ENCODE measurements around the gene SETD7.

The SETD7 gene

GRCh38 chr4:139461022-139461628, 94.9 kb downstream of the SETD7 start:
- no peaks in the 10 kb centered on the region for H3K27me3 ChIP-seq
- H3K9me3 ChIP-seq, result no peaks in the 10 kb centered on the region
- intact Hi-C loops (cut with DNase I; ENCODE audit: low total_unique reads), result no loop called here
- H3K27ac ChIP-seq, result peak overlapping the region; percentile 38 to 43
- peak in 1 of 2 donors; percentile 73 for DNase-seq
- no peaks in the 10 kb centered on the region for H3K36me3 ChIP-seq
- H3K4me3 ChIP-seq, result no peak overlapping the region
- TF ChIP-seq CTCF (IDR thresholded peaks at IDR 0.05), result no peak
- peaks cover 4 to 79% (median 24%) of the 10 kb centered on the region in 4 donors for H3K4me1 ChIP-seq

- peak overlapping the region in 1 of 2 donors; percentile 43 for H3K27ac ChIP-seq
- intact Hi-C loops (cut with DNase I; ENCODE audit: low total_unique reads), result no loop called here
- no peak for DNase-seq
- peaks cover 4 to 83% (median 26%) of the 10 kb centered on the region in 4 donors for H3K4me1 ChIP-seq
- no peaks in the 10 kb centered on the region for H3K36me3 ChIP-seq
- no peak overlapping the region for H3K4me3 ChIP-seq
- no peaks in the 10 kb centered on the region for H3K27me3 ChIP-seq
- no peaks in the 10 kb centered on the region for H3K9me3 ChIP-seq
- no peak for TF ChIP-seq CTCF (IDR thresholded peaks at IDR 0.05)
These were observed 95.5 kb downstream of the SETD7 start for GRCh38 chr4:139460565-139460964.

GRCh38 chr4:139458999-139459398, 97.0 kb downstream of the SETD7 start:
- no peak for TF ChIP-seq CTCF (IDR thresholded peaks at IDR 0.05)
- intact Hi-C loops (cut with DNase I; ENCODE audit: low total_unique reads), result no loop called here

GRCh38 chr4:139458543-139458942, 97.5 kb downstream of the SETD7 start:
- Histone ChIP-seq H3K27me3 (no peaks in the 10 kb centered on the region), H3K4me1 (peaks cover 4 to 81% (median 24%) of the 10 kb centered on the region in 4 donors), H3K9me3 (no peaks in the 10 kb centered on the region), H3K27ac (peak overlapping the region in 1 of 2 donors; percentile 89), H3K36me3 (no peaks in the 10 kb centered on the region), H3K4me3 (no peak overlapping the region)
- DNase-seq, result no peak
- intact Hi-C loops (cut with DNase I; ENCODE audit: low total_unique reads), result no loop called here
- no peak for TF ChIP-seq CTCF (IDR thresholded peaks at IDR 0.05)

More at GRCh38 chr4:139458999-139459398, 97.0 kb downstream of the SETD7 start:
- H3K27me3 ChIP-seq, result no peaks in the 10 kb centered on the region
- no peaks in the 10 kb centered on the region for H3K9me3 ChIP-seq
- no peak for DNase-seq
- no peak overlapping the region for H3K4me3 ChIP-seq
- H3K4me1 ChIP-seq, result peaks cover 4 to 85% (median 26%) of the 10 kb centered on the region in 4 donors
- no peaks in the 10 kb centered on the region for H3K36me3 ChIP-seq
- no peak overlapping the region for H3K27ac ChIP-seq

- H3K9me3 ChIP-seq, result no peaks in the 10 kb centered on the region
- no peaks in the 10 kb centered on the region for H3K36me3 ChIP-seq
- H3K27ac ChIP-seq, result peak overlapping the region in 1 of 2 donors; percentile 89
- H3K27me3 ChIP-seq, result no peaks in the 10 kb centered on the region
- peak overlapping the region; percentile 78 to 82 for H3K4me3 ChIP-seq
- peaks cover 0 to 78% (median 25%) of the 10 kb centered on the region in 4 donors for H3K4me1 ChIP-seq
- DNase-seq, result no peak
- no peak for TF ChIP-seq CTCF (IDR thresholded peaks at IDR 0.05)
- intact Hi-C loops (cut with DNase I; ENCODE audit: low total_unique reads), result no loop called here
These were observed 98.7 kb downstream of the SETD7 start for GRCh38 chr4:139457318-139457717.
